HEK293T (cell line): ENCODE data around the gene DEPP1.

Experiments
- CTCF ChIA-PET: fragments of 350-600 bp; formaldehyde crosslinking; extraction: SDS; loops from one replicate; lab custom pipeline; 2021; ENCODE audit warnings: antibody characterized with exemption, inconsistent platforms; lab: Yijun Ruan, JAX
- POLR2A ChIA-PET: fragments of 350-600 bp; formaldehyde crosslinking; extraction: SDS; loops from one replicate; lab custom pipeline; 2020; ENCODE audit warnings: antibody characterized with exemption, inconsistent platforms; lab: Yijun Ruan, JAX
- DNase-seq: peaks from one replicate; pipeline ENCODE4 v3.0.0; 2012; ENCODE audit warnings: mixed read lengths; ENCODE audit errors: extremely low spot score
- ARNT ChIP-seq: fragments of 450-650 bp; IDR thresholded peaks from 2 replicates; pipeline ENCODE4 v1.6.1; 2017; ENCODE audit warnings: mild to moderate bottlenecking
- BHLHE40 ChIP-seq: fragments of 450-650 bp; IDR thresholded peaks from 2 replicates; pipeline ENCODE4 v1.6.1; 2016; ENCODE audit warnings: mild to moderate bottlenecking, moderate library complexity, borderline replicate concordance
- CTBP1 ChIP-seq: fragments of 450-650 bp; IDR thresholded peaks from 2 replicates; pipeline ENCODE4 v1.6.1; 2016; ENCODE audit warnings: borderline replicate concordance
- ELF4 ChIP-seq: fragments of 450-650 bp; IDR thresholded peaks from 2 replicates; pipeline ENCODE4 v1.6.1; 2017; ENCODE audit warnings: antibody characterized with exemption
- FOXA1 ChIP-seq: fragments of 450-650 bp; IDR thresholded peaks from 2 replicates; pipeline ENCODE4 v1.6.1; 2016; ENCODE audit warnings: mild to moderate bottlenecking
- FOXK2 ChIP-seq: fragments of 450-650 bp; IDR thresholded peaks from 2 replicates; pipeline ENCODE4 v1.6.1; 2016; ENCODE audit warnings: mild to moderate bottlenecking
- FOXM1 ChIP-seq: fragments of 450-650 bp; IDR thresholded peaks from 2 replicates; pipeline ENCODE4 v1.6.1; 2017; ENCODE audit warnings: mild to moderate bottlenecking, borderline replicate concordance
- HDGF ChIP-seq: fragments of 450-650 bp; IDR thresholded peaks from 2 replicates; pipeline ENCODE4 v1.6.1; 2017; ENCODE audit warnings: antibody characterized with exemption, borderline replicate concordance
- L3MBTL2 ChIP-seq: fragments of 450-650 bp; conservative IDR thresholded peaks from 2 replicates; pipeline ENCODE4 v1.6.1; 2016; ENCODE audit warnings: mild to moderate bottlenecking
- LEF1 ChIP-seq: fragments of 450-650 bp; IDR thresholded peaks from 2 replicates; pipeline ENCODE4 v1.6.1; 2017; ENCODE audit warnings: mild to moderate bottlenecking, borderline replicate concordance
- NFRKB ChIP-seq: fragments of 450-650 bp; IDR thresholded peaks from 2 replicates; pipeline ENCODE4 v1.6.1; 2016; ENCODE audit warnings: mild to moderate bottlenecking, moderate library complexity
- PKNOX1 ChIP-seq: fragments of 450-650 bp; IDR thresholded peaks from 2 replicates; pipeline ENCODE4 v1.6.1; 2016
- SP1 ChIP-seq: fragments of 450-650 bp; IDR thresholded peaks from 2 replicates; pipeline ENCODE4 v1.6.1; 2017
- SUZ12 ChIP-seq: fragments of 450-650 bp; IDR thresholded peaks from 2 replicates; pipeline ENCODE4 v1.6.1; 2016; ENCODE audit warnings: mild to moderate bottlenecking
- TARDBP ChIP-seq: fragments of 450-650 bp; IDR thresholded peaks from 2 replicates; pipeline ENCODE4 v1.6.1; 2016
- ZNF384 ChIP-seq: fragments of 450-650 bp; IDR thresholded peaks from 2 replicates; pipeline ENCODE4 v1.6.1; 2016

The DEPP1 gene

GRCh38 chr10:44954962-44955361 is 23.6 kb downstream of the DEPP1 start:
- ChIA-PET POLR2A (no interaction called here), CTCF (no interaction called here)
- TF ChIP-seq ZNF384 = no peak
- no peak for TF ChIP-seq NFRKB
- no peak for TF ChIP-seq FOXK2
- no peak for TF ChIP-seq ARNT
- no peak for TF ChIP-seq CTBP1
- no peak for TF ChIP-seq SP1
- no peak for TF ChIP-seq HDGF
- TF ChIP-seq PKNOX1 = no peak
- no peak for TF ChIP-seq TARDBP
- TF ChIP-seq LEF1 = no peak
- no peak for TF ChIP-seq FOXM1
- no peak for DNase-seq

GRCh38 chr10:44954042-44954441 is 24.6 kb downstream of the DEPP1 start:
- POLR2A ChIA-PET = interaction anchor here (1.5 kb wide), 1 partner anchor 25 kb away, joined by 3 read pairs; the partner anchor contains the start of gene DEPP1
- TF ChIP-seq TARDBP (no peak), LEF1 (no peak), BHLHE40 (no peak), ELF4 (no peak), L3MBTL2 (no peak), FOXA1 (no peak), SP1 (no peak), ARNT (no peak), FOXM1 (no peak), PKNOX1 (no peak), ZNF384 (no peak)
- CTCF ChIA-PET = interaction anchor here (1.2 kb wide), 1 partner anchor 21 kb away, joined by 4 read pairs; no protein-coding TSS in a partner anchor
- DNase-seq = no peak

- CTCF ChIA-PET = no interaction called here
- TF ChIP-seq SUZ12 = no peak
- no peak for DNase-seq
- POLR2A ChIA-PET = interaction anchor here (1.5 kb wide), 1 partner anchor 26 kb away, joined by 3 read pairs; the partner anchor contains the start of gene DEPP1
Observed at GRCh38 chr10:44952779-44953231, 25.8 kb downstream of the DEPP1 start.

- POLR2A ChIA-PET = no interaction called here
- TF ChIP-seq HDGF (no peak), SUZ12 (no peak), FOXK2 (no peak), FOXA1 (no peak), LEF1 (no peak), SP1 (no peak), PKNOX1 (no peak), ELF4 (no peak), ARNT (no peak), TARDBP (no peak), BHLHE40 (no peak), FOXM1 (no peak), L3MBTL2 (no peak), ZNF384 (no peak), CTBP1 (no peak)
- CTCF ChIA-PET = interaction anchor here (0.6 kb wide), 1 partner anchor 298 kb away, joined by 7 read pairs; no protein-coding TSS in a partner anchor
- DNase-seq = no peak
Observed at GRCh38 chr10:44951576-44952226, 26.9 kb downstream of the DEPP1 start.

GRCh38 chr10:44950326-44951225 is 28.0 kb downstream of the DEPP1 start:
- ChIA-PET POLR2A (interaction anchor here (1.0 kb wide), 1 partner anchor 13 kb away, joined by 4 read pairs; no protein-coding TSS in a partner anchor), CTCF (interaction anchor here (0.5 to 0.6 kb wide), 2 partner anchors 16 to 299 kb away, joined by 3 to 7 read pairs; no protein-coding TSS in a partner anchor)
- TF ChIP-seq FOXA1 (no peak), FOXM1 (no peak), L3MBTL2 (no peak), TARDBP (no peak), CTBP1 (no peak), PKNOX1 (no peak), ELF4 (no peak), ZNF384 (no peak), HDGF (no peak), FOXK2 (no peak)
- DNase-seq = no peak
